ENCODE data around the gene TRAF3.

- TF ChIP-seq EZH2 (IDR thresholded peaks at IDR 0.05; ENCODE audit: borderline replicate concordance, low read depth, low read length, severe bottlenecking) (no peak), CTCF (IDR thresholded peaks at IDR 0.05; ENCODE audit: borderline replicate concordance, extremely low read depth, low read length, poor library complexity, severe bottlenecking) (no peak)
Observed at GRCh38 chr14:102902086-102902485, 124.8 kb downstream of the TRAF3 start.

Measured in DND-41 (cell line).